H1 (cell line): ENCODE data around the gene SLC35F6. TPM values are rescaled to one million over a fixed set of nuclear protein-coding genes. Genes with fewer than 3 reads are reported as not detected.

Experiments
- CTCF ChIA-PET: fragments of 300-600 bp; sonication (Branson Sonifier 250); formaldehyde crosslinking; loops from one replicate; lab custom pipeline; 2021; ENCODE audit not compliant: partially characterized antibody; lab: Charles Lee
- POLR2A ChIA-PET: fragments of 300-600 bp; sonication (Branson Sonifier 250); formaldehyde crosslinking; loops from one replicate; lab custom pipeline; 2021; ENCODE audit warnings: inconsistent platforms; ENCODE audit not compliant: partially characterized antibody; lab: Charles Lee
- DNase-seq, 2 experiments: peaks; one replicate each; pipeline versions ENCODE4 v3.0.0 to v3.0.0-alpha.2; 2010 to 2022; ENCODE audit warnings: low spot score in 2 of 2, low read depth in 1 of 2, mixed read lengths in 1 of 2
- FAIRE-seq: peaks from 2 replicates; lab custom pipeline; 2011; peaks lifted over from hg19 to GRCh38; lab: Jason Lieb, UNC
- H2AFZ ChIP-seq: 2 replicates; pipeline ENCODE4 v1.8.1; 2012; ENCODE audit warnings: low read length, inconsistent platforms
- H2AK5ac ChIP-seq: 2 replicates; pipeline ENCODE4 v1.6.1; 2013; ENCODE audit warnings: low read depth, low read length
- H2BK120ac ChIP-seq: replicated peaks from 2 replicates; pipeline ENCODE3; 2013; ENCODE audit warnings: low read depth, low read length, inconsistent platforms
- H2BK12ac ChIP-seq: 2 replicates; pipeline ENCODE4 v1.6.1; 2013; ENCODE audit warnings: low read depth, low read length
- H2BK15ac ChIP-seq: 2 replicates; pipeline ENCODE4 v1.6.1; 2013; ENCODE audit warnings: low read length
- H2BK20ac ChIP-seq: 2 replicates; pipeline ENCODE4 v1.6.1; 2013; ENCODE audit warnings: low read length
- H2BK5ac ChIP-seq: 2 replicates; pipeline ENCODE4 v1.6.1; 2013; ENCODE audit warnings: low read depth, low read length
- H3K14ac ChIP-seq: 2 replicates; pipeline ENCODE4 v1.6.1; 2013; ENCODE audit warnings: inconsistent platforms; ENCODE audit not compliant: insufficient read length
- H3K18ac ChIP-seq: 2 replicates; pipeline ENCODE4 v1.6.1; 2013; ENCODE audit warnings: low read length; ENCODE audit errors: extremely low read depth
- H3K23ac ChIP-seq: 2 replicates; pipeline ENCODE4 v1.6.1; 2013; ENCODE audit warnings: inconsistent platforms; ENCODE audit not compliant: insufficient read length
- H3K23me2 ChIP-seq: 2 replicates; pipeline ENCODE4 v1.6.1; 2013; ENCODE audit warnings: low read depth, low read length
- H3K27ac ChIP-seq: 2 replicates; pipeline ENCODE4 v1.6.1; 2011; ENCODE audit warnings: low read depth, low read length, inconsistent platforms
- H3K27me3 ChIP-seq, 4 experiments: replicated peaks in 1 of 4; 1 replicate in 1 of 4; 2 replicates in 3 of 4; pipeline versions ENCODE4 v1.6.1 to v1.8.1; 2011 to 2013; ENCODE audit warnings: low read length in 3 of 4, mild to moderate bottlenecking in 3 of 4, inconsistent platforms in 2 of 4, mixed read lengths in 2 of 4, moderate library complexity in 1 of 4; ENCODE audit not compliant: control insufficient read depth in 3 of 4, insufficient read depth in 3 of 4; ENCODE audit errors: extremely low read depth in 1 of 4
- H3K36me3 ChIP-seq, 4 experiments: 2 replicates each; pipeline versions ENCODE4 v1.6.1 to v1.8.1; 2011 to 2013; ENCODE audit warnings: mild to moderate bottlenecking in 4 of 4, low read length in 3 of 4, moderate library complexity in 2 of 4, control low read depth in 1 of 4, inconsistent platforms in 1 of 4; ENCODE audit not compliant: insufficient read depth in 4 of 4, control insufficient read depth in 2 of 4
- H3K4ac ChIP-seq: replicated peaks from 2 replicates; pipeline ENCODE3; 2013; ENCODE audit warnings: low read length, low read depth, mixed read lengths, inconsistent platforms; ENCODE audit not compliant: insufficient read length
- H3K4me1 ChIP-seq, 4 experiments: replicated peaks in 1 of 4; 1 replicate in 1 of 4; 2 replicates in 3 of 4; pipeline versions ENCODE4 v1.6.1 to v1.8.1; 2011 to 2013; ENCODE audit warnings: low read length in 3 of 4, inconsistent platforms in 2 of 4, mixed read lengths in 1 of 4; ENCODE audit not compliant: insufficient read depth in 4 of 4, control insufficient read depth in 3 of 4
- H3K4me2 ChIP-seq, 2 experiments: 2 replicates each; pipeline versions ENCODE4 v1.6.1 to v1.8.1; 2011 to 2013; ENCODE audit warnings: low read depth in 2 of 2, low read length in 2 of 2, control low read depth in 1 of 2, inconsistent platforms in 1 of 2, mild to moderate bottlenecking in 1 of 2; ENCODE audit not compliant: insufficient read depth in 1 of 2
- H3K4me3 ChIP-seq, 4 experiments: fragments of 200-600, 300-600 bp in 1 of 4; sonication (generic), shearing (Covaris generic), sonication (Bioruptor Twin) in 1 of 4; 2 replicates each; pipeline versions ENCODE4 v1.5.1 to v1.8.1; 2011 to 2016; ENCODE audit warnings: low read length in 4 of 4, low read depth in 3 of 4, control low read depth in 2 of 4, inconsistent platforms in 2 of 4, mild to moderate bottlenecking in 2 of 4, mixed read lengths in 1 of 4, moderate library complexity in 1 of 4; ENCODE audit not compliant: insufficient read depth in 2 of 4; ENCODE audit errors: extremely low read depth in 1 of 4
- H3K56ac ChIP-seq: replicated peaks from 2 replicates; pipeline ENCODE3; 2013; ENCODE audit warnings: low read depth, mild to moderate bottlenecking, mixed read lengths, low read length, inconsistent platforms; ENCODE audit not compliant: insufficient read length
- H3K79me1 ChIP-seq: 2 replicates; pipeline ENCODE4 v1.6.1; 2013; ENCODE audit warnings: low read depth, low read length, control low read depth
- H3K79me2 ChIP-seq, 2 experiments: 2 replicates each; pipeline versions ENCODE4 v1.6.1 to v1.8.1; 2012 to 2013; ENCODE audit warnings: low read length in 2 of 2, mild to moderate bottlenecking in 2 of 2, inconsistent platforms in 1 of 2; ENCODE audit not compliant: insufficient read depth in 2 of 2, control insufficient read depth in 1 of 2
- H3K9ac ChIP-seq, 4 experiments: replicated peaks in 1 of 4; 1 replicate in 1 of 4; 2 replicates in 3 of 4; pipeline versions ENCODE4 v1.6.1 to v1.8.1; 2011 to 2013; ENCODE audit warnings: low read depth in 3 of 4, low read length in 3 of 4, control low read depth in 2 of 4, mild to moderate bottlenecking in 2 of 4, moderate library complexity in 2 of 4, inconsistent platforms in 1 of 4; ENCODE audit errors: extremely low read depth in 1 of 4
- H3K9me3 ChIP-seq, 2 experiments: 2 replicates each; pipeline versions ENCODE4 v1.6.1 to v1.8.1; 2012 to 2013; ENCODE audit warnings: mild to moderate bottlenecking in 2 of 2, moderate library complexity in 2 of 2, control low read depth in 1 of 2, inconsistent platforms in 1 of 2, low read depth in 1 of 2, low read length in 1 of 2, mixed read lengths in 1 of 2; ENCODE audit not compliant: insufficient read depth in 2 of 2
- H4K20me1 ChIP-seq, 2 experiments: replicated peaks in 1 of 2; 2 replicates each; pipeline versions ENCODE3 to v1.8.1; 2011 to 2013; ENCODE audit warnings: inconsistent platforms in 2 of 2, low read length in 2 of 2, mild to moderate bottlenecking in 1 of 2; ENCODE audit not compliant: insufficient read depth in 2 of 2, control insufficient read depth in 1 of 2
- H4K5ac ChIP-seq: 2 replicates; pipeline ENCODE4 v1.6.1; 2013; ENCODE audit warnings: low read length, low read depth, mixed read lengths, inconsistent platforms; ENCODE audit not compliant: insufficient read length
- H4K8ac ChIP-seq: 2 replicates; pipeline ENCODE4 v1.8.0; 2013; ENCODE audit warnings: mild to moderate bottlenecking, moderate library complexity, low read length, inconsistent platforms; ENCODE audit not compliant: insufficient read depth; ENCODE audit errors: extremely low read depth
- H4K91ac ChIP-seq: replicated peaks from 2 replicates; pipeline ENCODE3; 2013; ENCODE audit warnings: low read length, mixed read lengths, inconsistent platforms; ENCODE audit not compliant: insufficient read length
- FOSL1 ChIP-seq: IDR thresholded peaks from 2 replicates; pipeline ENCODE4 v1.6.1; 2011; ENCODE audit warnings: mild to moderate bottlenecking, low read depth, low read length, moderate library complexity; ENCODE audit not compliant: insufficient read depth
- RXRA ChIP-seq: IDR thresholded peaks from 2 replicates; pipeline ENCODE4 v1.6.1; 2011; ENCODE audit warnings: low read depth, mild to moderate bottlenecking, low read length, moderate library complexity; ENCODE audit not compliant: insufficient read depth
- WGBS, 2 experiments: shearing (Covaris generic) in 1 of 2; methylation state at CpG; one replicate each; pipeline versions ENCODE4 v1.1.6 to v1.1.7; 2013 to 2015; ENCODE audit warnings: low lambda C conversion rate in 2 of 2, mixed read lengths in 2 of 2, inconsistent platforms in 1 of 2, low coverage in 1 of 2, missing lambda C conversion rate in 1 of 2; ENCODE audit not compliant: insufficient replicate concordance in 2 of 2, insufficient coverage in 1 of 2, insufficient read length in 1 of 2; ENCODE audit errors: extremely low coverage in 1 of 2, missing lambda C conversion rate in 1 of 2; 5-methylcytosine and 5-hydroxymethylcytosine counted together
- polyA plus RNA-seq, 7 experiments: library from polyadenylated mRNA; depleted of rRNA in 3 of 7; stranded (reverse) in 5 of 7; unstranded in 2 of 7; fragments of >200 nt in 5 of 7; fragments of 200-250 nt in 2 of 7; gene quantifications; 1 replicate in 5 of 7; 2 replicates in 1 of 7; 4 replicates in 1 of 7; pipeline versions ENCODE4 v1.2.1 to v1.2.3, GENCODE V29; 2011 to 2013; ENCODE audit warnings: missing spikeins in 2 of 7, mixed read lengths in 2 of 7
- total RNA-seq: library from RNA; stranded (reverse); fragmentation: NEBNext Ultra II Directional; extraction: Animal tissue kit (Norgen Biotek cat#: 25700); gene quantifications from 2 replicates; pipeline ENCODE4 v1.2.1, GENCODE V29; 2021

SLC35F6 gene
- total and polyA plus RNA-seq, 2 of the 8 experiments (the other 6 are each of a cell fraction or from before 2014, with no cell fraction given): 11.2 to 13.5 TPM

DNA sequence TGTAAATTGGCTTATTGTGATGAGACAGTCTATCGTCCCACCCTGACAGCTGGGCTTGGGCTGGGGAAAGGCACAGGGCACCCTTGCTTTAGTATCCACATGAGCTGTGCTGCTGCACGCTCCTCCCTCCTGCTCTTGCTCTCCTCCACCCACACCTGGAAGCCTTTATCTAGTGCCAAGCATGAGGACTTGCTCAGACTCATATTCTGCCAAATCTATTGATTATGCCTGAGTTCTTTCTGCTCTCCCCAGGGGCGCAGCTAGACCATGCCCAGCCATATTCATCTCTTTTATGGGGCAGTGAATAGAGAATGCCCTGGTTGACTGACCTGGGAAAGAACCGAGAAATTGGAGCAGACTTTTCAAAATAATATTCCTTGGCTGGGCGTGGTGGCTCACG is 54.9 kb downstream of the SLC35F6 start:
- CTCF ChIA-PET: interaction anchor here (0.7 to 1.2 kb wide), 3 partner anchors 8 to 28 kb away, joined by 3 read pairs; no protein-coding TSS in a partner anchor
- WGBS, 2 experiments: 76% methylated on average over 6 of the region's 6 CpGs; no CpG with 5 or more reads in 1 of the 2 experiments
- no peak overlapping the region for H2BK12ac ChIP-seq
- H2BK20ac ChIP-seq: no peak overlapping the region
- no peaks in the 10 kb centered on the region for H4K20me1 ChIP-seq
- H3K23me2 ChIP-seq: no peaks in the 10 kb centered on the region
- no peaks in the 10 kb centered on the region for H3K79me2 ChIP-seq
- no peak overlapping the region for H2AK5ac ChIP-seq
- no peak overlapping the region for H2BK5ac ChIP-seq
- POLR2A ChIA-PET: no interaction called here
- H3K9ac ChIP-seq: no peak overlapping the region
- no peaks in the 10 kb centered on the region for H3K79me1 ChIP-seq
- no peaks in the 10 kb centered on the region for H3K36me3 ChIP-seq
- DNase-seq (no peak), FAIRE-seq (no peak)
- no peak overlapping the region for H2BK120ac ChIP-seq
- H3K14ac ChIP-seq: no peak overlapping the region
- no peak overlapping the region for H3K27ac ChIP-seq
- 0 out of 7 replicates have a peak, but pooled peaks cover 0 to 2% (median 0%) of the 10 kb centered on the region in 4 experiments for H3K4me1 ChIP-seq
- 0 out of 7 replicates have a peak, but pooled peaks cover 0 to 3% (median 0%) of the 10 kb centered on the region in 4 experiments for H3K27me3 ChIP-seq
- no peak overlapping the region for H3K4ac ChIP-seq
- H4K5ac ChIP-seq: no peak overlapping the region
- no peaks in the 10 kb centered on the region; a peak in 1 of 4 replicates for H3K9me3 ChIP-seq
- H3K4me3 ChIP-seq: no peak overlapping the region
- H4K8ac ChIP-seq: no peak overlapping the region
- no peak overlapping the region for H3K4me2 ChIP-seq
- H2AFZ ChIP-seq: no peak overlapping the region
- H3K23ac ChIP-seq: no peak overlapping the region
- H2BK15ac ChIP-seq: no peak overlapping the region
- H3K18ac ChIP-seq: no peak overlapping the region
- H3K56ac ChIP-seq: no peak overlapping the region
- H4K91ac ChIP-seq: no peak overlapping the region
- TF ChIP-seq FOSL1 (no peak), RXRA (no peak)
